Kidney (tissue), 14 donors: Measurements from ENCODE around the gene PCNX2. TPM values are rescaled to one million over a fixed set of nuclear protein-coding genes. Genes with fewer than 3 reads are reported as not detected.
A peak's percentile ranks its signal among the peaks of the same experiment; 100 is the strongest.
"Not testable (repeated sequence)": the region's sequence is repeated elsewhere in the genome, so short reads cannot be mapped to it uniquely, and the experiment has no call there.

Source experiments
- DNase-seq, 5 donors: peaks; one replicate each; pipeline ENCODE4 v3.0.0-alpha.2; 2013 to 2020
- FAIRE-seq: peaks from 2 replicates; lab custom pipeline; 2012; peaks lifted over from hg19 to GRCh38; lab: Jason Lieb, UNC
- H3K27ac ChIP-seq, 2 donors: one replicate each; pipeline ENCODE4 v1.7.0; 2013; ENCODE audit warnings: low read depth in 2 of 2, low read length in 2 of 2, inconsistent platforms in 1 of 2
- H3K27me3 ChIP-seq: one replicate; pipeline ENCODE4 v1.7.1; 2013; ENCODE audit warnings: low read length, inconsistent platforms; ENCODE audit not compliant: control insufficient read depth, insufficient read depth
- H3K36me3 ChIP-seq, 3 donors: one replicate each; pipeline versions ENCODE4 v1.7.0 to v1.7.1; 2013; ENCODE audit warnings: low read length in 3 of 3, control low read depth in 1 of 3, inconsistent platforms in 1 of 3; ENCODE audit not compliant: insufficient read depth in 3 of 3, control insufficient read depth in 2 of 3
- H3K4me1 ChIP-seq, 3 donors: one replicate each; pipeline versions ENCODE4 v1.7.0 to v1.7.1; 2013; ENCODE audit warnings: low read length in 3 of 3, inconsistent platforms in 1 of 3, low read depth in 1 of 3; ENCODE audit not compliant: control insufficient read depth in 2 of 3, insufficient read depth in 2 of 3
- H3K4me3 ChIP-seq, 3 donors: one replicate each; pipeline versions ENCODE4 v1.7.0 to v1.8.1; 2013; ENCODE audit warnings: low read length in 3 of 3, control low read depth in 1 of 3, inconsistent platforms in 1 of 3
- H3K9ac ChIP-seq, 3 donors: one replicate each; pipeline versions ENCODE4 v1.7.0 to v1.7.1; 2013; ENCODE audit warnings: low read length in 3 of 3, control low read depth in 1 of 3, inconsistent platforms in 1 of 3
- H3K9me3 ChIP-seq, 3 donors: one replicate each; pipeline versions ENCODE4 v1.7.0 to v1.7.1; 2013; ENCODE audit warnings: low read length in 3 of 3, control low read depth in 1 of 3, inconsistent platforms in 1 of 3; ENCODE audit not compliant: control insufficient read depth in 2 of 3, insufficient read depth in 1 of 3
- intact Hi-C: fragments of 100-400 bp; cut with DNase I; formaldehyde crosslinking; loops from one replicate; pipeline ENCODE4 v1.11.1; 2022
- polyA plus RNA-seq: library from polyadenylated mRNA; stranded (reverse); fragments of 350-450 nt; fragmentation: Illumina TruSeq; extraction: RNeasy Lipid Tissue Mini Kit (QIAGEN cat#74804); gene quantifications from one replicate; pipeline ENCODE4 v1.2.3, GENCODE V29; 2014; ENCODE audit warnings: low read depth, low replicate concordance; ENCODE audit not compliant: insufficient read depth
- total RNA-seq: library from RNA; stranded (reverse); fragmentation: NEBNext Ultra II Directional; extraction: Animal tissue kit (Norgen Biotek cat#: 25700); gene quantifications from one replicate; pipeline ENCODE4 v1.2.1, GENCODE V29; 2021
- TF ChIP-seq, protein P1 (sequence below): IDR thresholded peaks from 3 replicates; pipeline ENCODE4 v1.5.1; 2012; ENCODE audit warnings: mild to moderate bottlenecking, moderate library complexity, borderline replicate concordance; ENCODE audit not compliant: insufficient read depth; ENCODE audit errors: extremely low read depth
- donor health status: control.
- donor health status: control.
- donor health status: control.
- donor health status: control.
- donor health status: control.
- donor health status: DM: yes; HTN: yes; CAD: no.
- donor health status: Normal renal cell carcinoma (clear cell type).

PCNX2 gene
- total and polyA plus RNA-seq, 2 donors from 2014 or later, result 5.2 to 29.2 TPM

DNA sequence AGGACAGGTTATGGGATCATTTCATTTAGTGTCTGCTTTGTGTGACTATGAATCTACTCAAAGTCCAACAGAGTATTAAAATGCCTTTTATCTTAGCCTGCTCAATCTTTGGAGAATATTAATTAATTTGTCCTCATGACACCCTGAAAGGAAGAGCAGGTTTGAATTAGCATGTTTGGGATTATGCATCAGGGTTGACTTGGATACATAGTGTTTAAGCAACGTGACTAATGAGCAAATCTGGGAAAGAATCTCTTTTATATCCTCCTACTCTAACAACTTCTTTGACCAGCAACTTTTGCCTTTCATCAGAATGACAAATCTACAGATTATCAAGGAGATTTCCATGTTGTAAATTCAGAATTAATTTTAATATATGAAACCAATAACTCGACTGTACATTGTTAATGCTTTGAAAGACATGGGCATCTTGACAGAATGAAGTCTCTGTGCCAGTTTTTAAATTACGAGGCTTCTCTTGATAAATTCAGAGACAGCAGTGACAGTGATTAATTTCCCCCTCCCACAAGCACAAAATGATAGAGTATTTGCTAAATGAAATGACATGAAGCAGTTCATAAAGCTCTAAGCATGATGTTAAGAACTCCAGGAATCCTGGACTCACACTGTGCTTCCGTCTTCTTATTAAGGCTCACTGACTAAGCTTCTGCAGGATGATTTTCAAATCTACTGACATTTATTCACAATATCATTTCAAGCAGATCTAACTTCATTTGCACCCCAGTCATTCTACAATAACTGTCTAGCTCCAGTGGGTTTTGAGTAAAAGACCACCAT lies 156.5 kb downstream of the PCNX2 start:
- Histone ChIP-seq H3K36me3 (no peaks in the 10 kb centered on the region), H3K9ac (no peak overlapping the region), H3K27me3 (no peaks in the 10 kb centered on the region), H3K4me3 (no peak overlapping the region), H3K4me1 (no peaks in the 10 kb centered on the region), H3K27ac (no peak overlapping the region), H3K9me3 (no peaks in the 10 kb centered on the region)
- intact Hi-C loops, result no loop called here
- TF ChIP-seq, protein P1, sequence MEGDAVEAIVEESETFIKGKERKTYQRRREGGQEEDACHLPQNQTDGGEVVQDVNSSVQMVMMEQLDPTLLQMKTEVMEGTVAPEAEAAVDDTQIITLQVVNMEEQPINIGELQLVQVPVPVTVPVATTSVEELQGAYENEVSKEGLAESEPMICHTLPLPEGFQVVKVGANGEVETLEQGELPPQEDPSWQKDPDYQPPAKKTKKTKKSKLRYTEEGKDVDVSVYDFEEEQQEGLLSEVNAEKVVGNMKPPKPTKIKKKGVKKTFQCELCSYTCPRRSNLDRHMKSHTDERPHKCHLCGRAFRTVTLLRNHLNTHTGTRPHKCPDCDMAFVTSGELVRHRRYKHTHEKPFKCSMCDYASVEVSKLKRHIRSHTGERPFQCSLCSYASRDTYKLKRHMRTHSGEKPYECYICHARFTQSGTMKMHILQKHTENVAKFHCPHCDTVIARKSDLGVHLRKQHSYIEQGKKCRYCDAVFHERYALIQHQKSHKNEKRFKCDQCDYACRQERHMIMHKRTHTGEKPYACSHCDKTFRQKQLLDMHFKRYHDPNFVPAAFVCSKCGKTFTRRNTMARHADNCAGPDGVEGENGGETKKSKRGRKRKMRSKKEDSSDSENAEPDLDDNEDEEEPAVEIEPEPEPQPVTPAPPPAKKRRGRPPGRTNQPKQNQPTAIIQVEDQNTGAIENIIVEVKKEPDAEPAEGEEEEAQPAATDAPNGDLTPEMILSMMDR, result no peak
- FAIRE-seq (no peak), DNase-seq (no peak)

DNA sequence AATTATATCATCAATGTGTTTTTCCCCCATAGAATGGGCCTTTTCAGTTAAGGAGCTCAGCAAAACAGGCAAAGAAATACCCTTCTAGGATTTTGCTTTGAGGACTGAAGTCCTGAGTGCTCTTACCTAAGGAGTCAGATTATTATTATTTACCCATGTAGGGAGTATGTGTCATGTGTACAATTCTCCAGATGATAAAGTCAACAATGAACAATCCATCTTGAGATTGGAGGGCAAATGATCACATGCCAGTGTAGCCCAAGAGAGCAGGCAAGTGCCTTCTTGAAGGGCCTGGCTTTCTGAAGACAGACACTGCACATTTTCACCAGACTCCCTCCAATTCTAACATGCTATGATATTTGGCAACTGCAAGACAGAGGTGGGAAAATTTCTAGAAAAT lies 159.7 kb downstream of the PCNX2 start:
- Histone ChIP-seq H3K27me3 (no peaks in the 10 kb centered on the region), H3K4me1 (no peaks in the 10 kb centered on the region), H3K9me3 (no peaks in the 10 kb centered on the region), H3K36me3 (no peaks in the 10 kb centered on the region), H3K4me3 (no peak overlapping the region), H3K9ac (no peak overlapping the region), H3K27ac (no peak overlapping the region)
- intact Hi-C loops, result no loop called here
- FAIRE-seq, result no peak
- no peak for DNase-seq
- TF ChIP-seq, protein P1, result no peak

DNA sequence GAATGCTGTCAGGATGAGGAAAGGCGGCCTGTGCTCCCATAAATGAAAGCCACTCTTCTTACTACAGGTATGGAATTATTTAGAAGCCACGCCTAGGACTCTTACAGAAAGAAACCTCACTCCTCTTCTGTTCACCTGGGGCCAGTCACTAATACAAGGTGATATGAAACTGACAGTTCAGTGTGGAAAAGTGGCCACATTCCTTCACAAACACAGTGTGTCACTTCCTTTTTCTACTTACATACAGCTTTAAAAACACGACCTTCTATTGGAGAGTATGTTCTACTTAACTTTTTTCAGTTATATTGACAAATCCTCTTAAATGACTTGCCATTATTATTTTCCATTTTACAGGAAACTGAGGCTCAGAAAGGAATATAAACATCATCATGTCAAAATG lies 163.1 kb downstream of the PCNX2 start:
- Histone ChIP-seq H3K4me3 (no peak overlapping the region), H3K9ac (no peak overlapping the region), H3K4me1 (no peaks in the 10 kb centered on the region), H3K27ac (no peak overlapping the region), H3K27me3 (no peaks in the 10 kb centered on the region), H3K9me3 (no peaks in the 10 kb centered on the region), H3K36me3 (no peaks in the 10 kb centered on the region)
- FAIRE-seq, result no peak
- TF ChIP-seq, protein P1, result no peak
- DNase-seq, result no peak
- intact Hi-C loops, result no loop called here

DNA sequence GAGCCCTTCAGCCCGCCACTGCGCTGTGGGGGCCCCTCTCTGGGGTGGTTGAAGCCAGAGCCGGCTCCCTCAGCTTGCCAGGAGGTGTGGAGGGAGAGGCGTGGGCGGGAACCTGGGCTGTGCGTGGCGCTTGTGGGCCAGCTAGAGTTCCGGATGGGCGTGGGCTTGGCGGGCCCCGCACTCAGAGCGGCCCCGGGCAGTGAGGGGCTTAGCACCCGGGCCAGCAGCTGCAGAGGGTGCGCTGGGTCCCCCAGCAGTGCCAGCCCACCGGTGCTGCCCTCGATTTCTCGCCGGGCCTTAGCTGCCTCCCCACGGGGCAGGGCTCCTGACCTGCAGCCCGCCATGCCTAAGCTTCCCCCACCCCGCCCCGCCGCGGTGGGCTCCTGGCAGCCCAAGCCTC lies 166.5 kb downstream of the PCNX2 start:
- H3K9me3 ChIP-seq, FAIRE-seq, H3K27me3 ChIP-seq, intact Hi-C loops, H3K36me3 ChIP-seq, H3K9ac ChIP-seq, H3K4me3 ChIP-seq, H3K4me1 ChIP-seq, H3K27ac ChIP-seq: not testable (repeated sequence)
- peak in 1 of 5 donors; percentile 75 for DNase-seq
